ENCODE measurements around the gene TERB1. TPM values are rescaled to one million over a fixed set of nuclear protein-coding genes. Genes with fewer than 3 reads are reported as not detected.

Gene TERB1
- polyA plus RNA-seq, 1 of the 3 experiments (the other 2 are of a cell fraction) = 0.08 TPM

DNA sequence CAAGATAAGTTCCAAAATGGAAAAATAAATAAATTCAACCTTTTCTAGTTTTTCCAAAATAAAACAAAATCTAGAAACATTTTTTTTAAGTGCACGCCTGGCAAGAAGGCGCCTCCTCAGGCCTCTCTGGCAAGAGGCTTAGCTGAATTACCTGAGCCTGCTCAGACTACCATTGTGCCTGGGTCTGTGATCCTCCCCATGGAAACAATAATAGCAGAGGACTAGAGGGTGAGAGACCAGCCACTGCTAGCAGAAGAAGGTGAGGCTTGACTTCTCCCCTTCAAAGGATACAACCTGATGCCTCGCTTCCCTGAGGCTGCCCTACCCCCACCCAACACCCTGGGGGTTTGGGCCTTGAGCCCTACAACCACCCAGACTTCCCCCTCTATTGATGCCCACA, 14.8 kb downstream of the TERB1 start:
- no peaks in the 10 kb centered on the region for H3K4me1 ChIP-seq (ENCODE audit: control insufficient read depth in 1 of 2, insufficient read depth in 2 of 2, low read depth in 1 of 2, low read length in 1 of 2)
- H3K9me3 ChIP-seq = no peaks in the 10 kb centered on the region
- H2AFZ ChIP-seq (ENCODE audit: low read depth) = no peak overlapping the region
- no peak overlapping the region for H3K4me3 ChIP-seq (ENCODE audit: low read depth in 2 of 2, low read length in 1 of 2)
- H3K27ac ChIP-seq (ENCODE audit: low read depth in 2 of 2, low read length in 1 of 2) = no peak overlapping the region
- no peak overlapping the region for H3K4me2 ChIP-seq
- no peak overlapping the region for H3K9ac ChIP-seq
- no peaks in the 10 kb centered on the region for H3K27me3 ChIP-seq (ENCODE audit: insufficient read depth)
- TF ChIP-seq FOXM1 (IDR thresholded peaks at IDR 0.05; ENCODE audit: low read depth) (no peak), MXI1 (IDR thresholded peaks at IDR 0.05; ENCODE audit: low read depth, low read length) (no peak), POLR2AphosphoS5 (IDR thresholded peaks at IDR 0.05; ENCODE audit: low read depth, low read length) (no peak), YY1 (IDR thresholded peaks at IDR 0.05; ENCODE audit: low read depth) (no peak)
- TF ChIP-seq, protein P1, sequence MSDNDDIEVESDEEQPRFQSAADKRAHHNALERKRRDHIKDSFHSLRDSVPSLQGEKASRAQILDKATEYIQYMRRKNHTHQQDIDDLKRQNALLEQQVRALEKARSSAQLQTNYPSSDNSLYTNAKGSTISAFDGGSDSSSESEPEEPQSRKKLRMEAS (IDR thresholded peaks at IDR 0.05; ENCODE audit: low read depth) = no peak
- no peaks in the 10 kb centered on the region for H3F3A ChIP-seq (replicated peaks; ENCODE audit: insufficient read depth)
- H3K36me3 ChIP-seq (replicated peaks in 1 of 2; ENCODE audit: control insufficient read depth in 1 of 2, insufficient read depth in 2 of 2, low read length in 1 of 2) = no peaks in the 10 kb centered on the region
- DNase-seq = no peak
- H4K20me1 ChIP-seq (ENCODE audit: insufficient read depth) = no peaks in the 10 kb centered on the region
- no peaks in the 10 kb centered on the region for H3K79me2 ChIP-seq (ENCODE audit: insufficient read depth)
- no peaks in the 10 kb centered on the region for H3K9me2 ChIP-seq
- CTCF ChIA-PET = interaction anchor here (0.8 kb wide), 1 partner anchor 44 kb away, joined by 3 read pairs; the partner anchor contains the start of gene NAE1
- 95% methylated on average over 3 of the region's 3 CpGs for WGBS (ENCODE audit: low lambda C conversion rate)
- POLR2A ChIA-PET = no interaction called here

DNA sequence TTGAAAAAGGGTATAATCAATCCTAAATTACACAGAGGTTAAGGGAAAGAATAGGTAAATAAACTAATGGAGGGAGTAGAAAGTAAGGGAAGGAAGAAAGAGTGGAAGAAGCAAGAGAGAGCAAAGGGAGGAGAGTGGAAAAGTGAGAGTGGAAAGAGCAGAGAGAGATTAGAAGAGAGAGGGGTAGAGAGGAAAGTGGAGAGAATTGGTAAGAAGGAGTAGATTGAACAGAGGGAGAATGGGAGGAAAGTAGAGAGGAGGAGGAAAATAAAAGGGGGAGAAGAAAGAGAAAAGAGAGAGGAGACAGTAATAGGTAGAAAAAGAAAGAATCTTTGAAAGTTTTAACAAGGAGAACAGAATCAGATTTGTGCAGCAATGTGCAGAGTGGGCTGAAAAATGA, 24.9 kb downstream of the TERB1 start:
- no peaks in the 10 kb centered on the region for H3F3A ChIP-seq (replicated peaks; ENCODE audit: insufficient read depth)
- H2AFZ ChIP-seq (ENCODE audit: low read depth) = no peak overlapping the region
- H4K20me1 ChIP-seq (ENCODE audit: insufficient read depth) = no peaks in the 10 kb centered on the region
- H3K9me3 ChIP-seq = no peaks in the 10 kb centered on the region
- no peaks in the 10 kb centered on the region for H3K79me2 ChIP-seq (ENCODE audit: insufficient read depth)
- no peak overlapping the region for H3K27ac ChIP-seq (ENCODE audit: low read depth in 2 of 2, low read length in 1 of 2)
- H3K9ac ChIP-seq = no peak overlapping the region
- ChIA-PET CTCF (interaction anchor here (1.9 kb wide), 1 partner anchor 25 kb away, joined by 8 read pairs; the partner anchor contains the start of gene DYNC1LI2), POLR2A (no interaction called here)
- no peaks in the 10 kb centered on the region for H3K9me2 ChIP-seq
- TF ChIP-seq NRF1 (IDR thresholded peaks at IDR 0.05; ENCODE audit: low read depth, low read length) (no peak), TCF12 (IDR thresholded peaks at IDR 0.05) (no peak), NFIC (IDR thresholded peaks at IDR 0.05; ENCODE audit: borderline replicate concordance) (no peak), SMC3 (IDR thresholded peaks at IDR 0.05; ENCODE audit: low read depth, low read length) (no peak), SIN3A (IDR thresholded peaks at IDR 0.05; ENCODE audit: borderline replicate concordance, low read depth, low read length) (no peak), ZBTB33 (IDR thresholded peaks at IDR 0.05; ENCODE audit: borderline replicate concordance, low read depth) (no peak)
- no peak overlapping the region for H3K4me3 ChIP-seq (ENCODE audit: low read depth in 2 of 2, low read length in 1 of 2)
- H3K4me2 ChIP-seq = no peak overlapping the region
- H3K4me1 ChIP-seq (ENCODE audit: control insufficient read depth in 1 of 2, insufficient read depth in 2 of 2, low read depth in 1 of 2, low read length in 1 of 2) = no peaks in the 10 kb centered on the region
- H3K27me3 ChIP-seq (ENCODE audit: insufficient read depth) = no peaks in the 10 kb centered on the region
- no peaks in the 10 kb centered on the region for H3K36me3 ChIP-seq (replicated peaks in 1 of 2; ENCODE audit: control insufficient read depth in 1 of 2, insufficient read depth in 2 of 2, low read length in 1 of 2)
- DNase-seq = no peak

- H3K4me2 ChIP-seq = no peak overlapping the region
- H4K20me1 ChIP-seq (ENCODE audit: insufficient read depth) = no peaks in the 10 kb centered on the region
- DNase-seq = no peak
- no peaks in the 10 kb centered on the region for H3K4me1 ChIP-seq (ENCODE audit: control insufficient read depth in 1 of 2, insufficient read depth in 2 of 2, low read depth in 1 of 2, low read length in 1 of 2)
- no peaks in the 10 kb centered on the region for H3K36me3 ChIP-seq (replicated peaks in 1 of 2; ENCODE audit: control insufficient read depth in 1 of 2, insufficient read depth in 2 of 2, low read length in 1 of 2)
- H3K27ac ChIP-seq (ENCODE audit: low read depth in 2 of 2, low read length in 1 of 2) = no peak overlapping the region
- H3F3A ChIP-seq (replicated peaks; ENCODE audit: insufficient read depth) = no peaks in the 10 kb centered on the region
- no peaks in the 10 kb centered on the region for H3K9me3 ChIP-seq
- H3K9ac ChIP-seq = no peak overlapping the region
- H3K27me3 ChIP-seq (ENCODE audit: insufficient read depth) = no peaks in the 10 kb centered on the region
- CTCF ChIA-PET = interaction anchor here (1.0 kb wide), 1 partner anchor 23 kb away, joined by 3 read pairs; the partner anchor contains the start of gene DYNC1LI2
- H3K4me3 ChIP-seq (ENCODE audit: low read depth in 2 of 2, low read length in 1 of 2) = no peak overlapping the region
- WGBS (ENCODE audit: low lambda C conversion rate) = 81% methylated on average over 2 of the region's 2 CpGs
- no peak for TF ChIP-seq GATA2 (CRISPR knock-in tag; IDR thresholded peaks at IDR 0.05)
- TF ChIP-seq NRF1 (IDR thresholded peaks at IDR 0.05; ENCODE audit: low read depth, low read length) = no peak
- no peak for TF ChIP-seq GABPA (IDR thresholded peaks at IDR 0.05; ENCODE audit: low read depth)
- TF ChIP-seq CHD2 (IDR thresholded peaks at IDR 0.05; ENCODE audit: low read length, partially characterized antibody) = no peak
- TF ChIP-seq RFX5 (IDR thresholded peaks at IDR 0.05; ENCODE audit: low read length) = no peak
- no peak for TF ChIP-seq TAF1 (IDR thresholded peaks at IDR 0.05; ENCODE audit: borderline replicate concordance, low read depth, low read length)
- no peak for TF ChIP-seq RAD21 (IDR thresholded peaks at IDR 0.05; ENCODE audit: low read length)
- H2AFZ ChIP-seq (ENCODE audit: low read depth) = no peak overlapping the region
- no peaks in the 10 kb centered on the region for H3K9me2 ChIP-seq
- POLR2A ChIA-PET = no interaction called here
- no peaks in the 10 kb centered on the region for H3K79me2 ChIP-seq (ENCODE audit: insufficient read depth)
Measured at GRCh38 chr16:66774981-66775380, 26.4 kb downstream of the TERB1 start.
